Measurements from ENCODE around the gene PIAS1.

GRCh38 chr15:68213991-68214837 lies 160.1 kb downstream of the PIAS1 start:
- TF ChIP-seq CTCF (IDR thresholded peaks at IDR 0.05) (no peak), EZH2 (IDR thresholded peaks at IDR 0.05; ENCODE audit: borderline replicate concordance, insufficient read depth, low read depth, low read length, poor library complexity, severe bottlenecking) (no peak)
